Umbilical cord (tissue), 2 donors: ENCODE results near the gene TRAPPC1. TPM values are rescaled to one million over a fixed set of nuclear protein-coding genes. Genes with fewer than 3 reads are reported as not detected.
"Not testable (repeated sequence)": the region's sequence is repeated elsewhere in the genome, so short reads cannot be mapped to it uniquely, and the experiment has no call there.

ENCODE experiments used
- DNase-seq: peaks from one replicate; pipeline ENCODE4 v3.0.0-alpha.2; 2015; ENCODE audit warnings: low spot score
- total RNA-seq: library from RNA; depleted of rRNA; stranded (reverse); fragments of >200 nt; gene quantifications from one replicate; pipeline ENCODE4 v1.2.3, GENCODE V29; 2014; ENCODE audit warnings: low replicate concordance; ENCODE audit not compliant: insufficient read depth

The TRAPPC1 gene
- total RNA-seq, result 3.6 TPM

- DNase-seq, result peak; percentile 100
These were observed at the start of gene TRAPPC1, which contains the start of gene CNTROB for GRCh38 chr17:7931709-7932482. TRAPPC1 (minus strand) TSS chr17:7931946; CDS start chr17:7931829, 117 bp downstream. CNTROB (plus strand) TSS chr17:7932206; CDS start chr17:7933080, 874 bp downstream.

- no peak for DNase-seq
These were observed 46.1 kb upstream of the TRAPPC1 start for GRCh38 chr17:7977805-7978204.

GRCh38 chr17:7977039-7977438, 45.3 kb upstream of the TRAPPC1 start:
- DNase-seq, result no peak

- no peak for DNase-seq
These were observed 42.9 kb upstream of the TRAPPC1 start for GRCh38 chr17:7974638-7975131.

GRCh38 chr17:7972131-7972785, 40.5 kb upstream of the TRAPPC1 start:
- no peak for DNase-seq

- no peak for DNase-seq
These were observed 39.9 kb upstream of the TRAPPC1 start for GRCh38 chr17:7971651-7972050.

- no peak for DNase-seq
These were observed 37.7 kb upstream of the TRAPPC1 start for GRCh38 chr17:7969433-7969832.

- DNase-seq, result no peak
These were observed 36.0 kb upstream of the TRAPPC1 start for GRCh38 chr17:7967751-7968150.

- DNase-seq, result peak; percentile 80
These were observed 29.7 kb upstream of the TRAPPC1 start for GRCh38 chr17:7961421-7961820.

GRCh38 chr17:7959503-7960253, 27.9 kb upstream of the TRAPPC1 start:
- DNase-seq, result no peak

GRCh38 chr17:7956228-7956965, 24.7 kb upstream of the TRAPPC1 start:
- DNase-seq, result peak; percentile 96

- peak; percentile 72 for DNase-seq
These were observed 23.9 kb upstream of the TRAPPC1 start for GRCh38 chr17:7955414-7956227.

GRCh38 chr17:7953266-7953665, 21.5 kb upstream of the TRAPPC1 start:
- DNase-seq, result not testable (repeated sequence)

- DNase-seq, result no peak
These were observed 19.5 kb upstream of the TRAPPC1 start for GRCh38 chr17:7951143-7951792.

GRCh38 chr17:7950578-7950977, 18.8 kb upstream of the TRAPPC1 start:
- no peak for DNase-seq

- DNase-seq, result no peak
These were observed 15.9 kb upstream of the TRAPPC1 start for GRCh38 chr17:7947651-7948050.

GRCh38 chr17:7946441-7946840, 14.7 kb upstream of the TRAPPC1 start:
- DNase-seq, result no peak

- no peak for DNase-seq
These were observed 13.9 kb upstream of the TRAPPC1 start for GRCh38 chr17:7945651-7946050.

- DNase-seq, result no peak
These were observed 12.6 kb upstream of the TRAPPC1 start for GRCh38 chr17:7944326-7944725.

- DNase-seq, result no peak
These were observed 11.5 kb upstream of the TRAPPC1 start for GRCh38 chr17:7943291-7943690.
